PC-9 (cell line): ENCODE measurements around the gene USP35.

Experiments used
- CTCF ChIP-seq: fragments of 200-600 bp; sonication (generic); conservative IDR thresholded peaks from 2 replicates; pipeline ENCODE4 v1.6.1; 2017; ENCODE audit warnings: mixed run types, antibody characterized with exemption, mild to moderate bottlenecking, moderate library complexity
- EZH2 ChIP-seq: fragments of 200-600 bp; sonication (generic); IDR thresholded peaks from 2 replicates; pipeline ENCODE4 v1.8.0; 2017; ENCODE audit warnings: antibody characterized with exemption, low read depth

- no peak for TF ChIP-seq CTCF
- TF ChIP-seq EZH2: no peak
Measured at GRCh38 chr11:78239781-78240180, 51.1 kb downstream of the USP35 start.
